HG03097 (cell line): Measurements from ENCODE around the gene CTSL.

Experiments used
- ATAC-seq: cut with Tn5 transposase; IDR thresholded peaks from one replicate; pipeline ENCODE4 v1.9.1; 2021; ENCODE audit not compliant: unreplicated experiment, low FRiP score

The CTSL gene

GRCh38 chr9:87699835-87700234 lies 26.1 kb upstream of the CTSL start:
- ATAC-seq: no peak

DNA sequence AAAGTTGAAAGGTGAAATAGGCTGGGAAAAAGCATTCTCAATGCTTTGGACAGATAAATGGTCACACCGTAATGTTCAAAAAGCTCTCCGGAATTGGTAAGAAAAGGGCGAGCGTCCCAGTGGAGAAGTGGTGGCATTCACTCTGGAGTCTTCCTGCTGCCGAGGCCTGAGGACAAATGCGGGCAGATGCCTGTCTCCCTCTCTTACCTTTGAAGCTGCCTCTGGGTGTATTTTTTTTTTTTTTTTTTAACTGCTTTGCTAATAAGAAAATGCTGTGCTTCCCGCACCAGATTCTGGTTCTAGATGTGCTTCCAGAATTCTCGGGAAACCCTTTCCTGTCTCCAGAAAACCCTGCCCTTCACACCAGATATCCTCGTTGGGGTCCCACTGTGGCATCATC lies 24.4 kb upstream of the CTSL start:
- ATAC-seq: no peak

DNA sequence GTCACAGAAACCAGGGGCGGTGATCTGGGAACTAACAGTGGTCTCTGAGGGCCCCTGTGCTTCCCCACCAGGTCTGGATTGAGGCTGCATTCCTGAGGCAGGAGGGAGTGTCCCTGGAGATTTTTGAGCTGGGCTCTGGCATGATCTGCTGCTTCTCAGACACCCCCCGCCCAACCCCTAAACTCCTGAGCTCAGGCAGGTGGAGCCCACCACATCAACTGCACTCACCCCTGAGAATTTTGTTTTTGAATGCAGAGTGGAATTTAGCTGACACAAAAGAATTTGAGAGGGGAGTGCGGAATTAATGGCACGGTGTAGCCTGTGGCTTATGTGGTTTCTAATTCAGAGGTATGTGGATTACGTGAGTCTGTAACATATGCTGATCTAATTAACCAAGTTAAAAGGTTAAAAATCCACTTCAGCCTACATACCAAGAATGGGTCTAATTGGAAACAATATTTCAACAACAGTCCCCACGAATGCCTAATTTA lies 23.9 kb upstream of the CTSL start:
- ATAC-seq: no peak

DNA sequence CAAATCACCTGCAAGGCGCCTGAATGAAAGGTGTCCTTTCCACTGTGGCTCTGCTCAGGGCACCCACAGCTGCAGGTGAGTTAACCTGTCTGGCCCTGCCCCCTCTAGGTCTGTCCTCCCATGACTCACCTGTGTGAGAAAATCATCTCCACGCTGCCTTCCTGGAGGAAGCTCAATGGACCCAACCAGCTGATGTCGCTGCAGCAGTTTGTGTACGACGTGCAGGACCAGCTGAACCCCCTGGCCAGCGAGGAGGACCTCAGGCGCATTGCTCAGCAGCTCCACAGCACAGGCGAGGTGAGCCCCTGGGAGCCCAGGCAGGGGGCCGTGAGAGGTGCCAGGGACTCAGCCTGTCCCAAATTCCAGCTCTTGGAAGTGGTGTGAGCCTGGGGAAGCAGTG lies 23.0 kb upstream of the CTSL start:
- no peak for ATAC-seq

GRCh38 chr9:87703636-87704276 lies 22.2 kb upstream of the CTSL start:
- ATAC-seq: no peak

- no peak for ATAC-seq
Observed at GRCh38 chr9:87704342-87704741, 21.6 kb upstream of the CTSL start.

GRCh38 chr9:87706066-87706739 lies 19.7 kb upstream of the CTSL start:
- ATAC-seq: no peak

- no peak for ATAC-seq
Observed at GRCh38 chr9:87707805-87708506, 18.0 kb upstream of the CTSL start.

DNA sequence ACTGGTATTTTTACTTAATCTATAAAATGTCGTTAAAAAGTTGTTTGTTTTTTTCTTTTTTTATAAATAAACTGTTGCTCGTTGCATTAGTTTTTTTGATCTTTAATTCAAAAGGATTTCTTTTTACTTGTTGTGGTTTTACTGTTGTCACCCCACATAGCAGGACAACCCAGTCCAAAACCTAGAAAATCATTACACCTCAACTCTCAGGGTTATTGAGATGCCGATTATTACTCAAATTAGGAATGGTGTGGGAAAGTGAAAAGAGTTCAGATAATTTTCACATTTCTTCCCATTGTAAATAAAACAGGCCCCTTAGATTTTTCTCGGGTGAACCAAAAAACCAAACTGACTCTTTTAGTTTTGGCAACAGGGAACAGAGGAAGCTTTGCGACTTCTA lies 17.4 kb upstream of the CTSL start:
- no peak for ATAC-seq

- no peak for ATAC-seq
Observed at GRCh38 chr9:87708986-87709728, 16.8 kb upstream of the CTSL start.

- no peak for ATAC-seq
Observed at GRCh38 chr9:87710443-87710842, 15.5 kb upstream of the CTSL start.

- ATAC-seq: no peak
Observed at GRCh38 chr9:87711857-87712800, 13.8 kb upstream of the CTSL start.

DNA sequence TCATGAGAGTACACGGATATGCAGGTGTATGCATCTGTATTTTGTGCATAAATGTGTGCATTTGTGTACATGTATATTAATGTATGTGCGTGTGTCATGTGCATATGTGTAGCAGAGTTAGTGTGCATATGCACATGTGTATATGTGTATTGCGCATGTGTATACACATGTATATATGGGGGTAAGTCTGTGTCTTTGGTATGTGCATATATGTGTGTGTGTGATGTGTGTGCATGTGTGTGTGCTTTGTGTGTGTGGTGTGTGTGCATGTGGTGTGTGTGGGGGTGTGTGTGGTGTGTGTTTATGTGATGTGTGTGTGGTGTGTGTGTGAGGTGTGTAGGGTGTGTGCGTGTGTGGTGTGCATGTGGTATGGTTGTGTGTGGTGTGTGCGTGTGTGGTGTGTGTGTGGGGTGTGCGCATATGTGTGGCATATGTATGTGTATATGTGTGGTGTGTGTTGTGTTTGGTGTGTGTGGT lies 13.1 kb upstream of the CTSL start:
- ATAC-seq: no peak

GRCh38 chr9:87713278-87713987 lies 12.5 kb upstream of the CTSL start:
- no peak for ATAC-seq

GRCh38 chr9:87713988-87714330 lies 12.0 kb upstream of the CTSL start:
- ATAC-seq: no peak

GRCh38 chr9:87714819-87715218 lies 11.1 kb upstream of the CTSL start:
- no peak for ATAC-seq

DNA sequence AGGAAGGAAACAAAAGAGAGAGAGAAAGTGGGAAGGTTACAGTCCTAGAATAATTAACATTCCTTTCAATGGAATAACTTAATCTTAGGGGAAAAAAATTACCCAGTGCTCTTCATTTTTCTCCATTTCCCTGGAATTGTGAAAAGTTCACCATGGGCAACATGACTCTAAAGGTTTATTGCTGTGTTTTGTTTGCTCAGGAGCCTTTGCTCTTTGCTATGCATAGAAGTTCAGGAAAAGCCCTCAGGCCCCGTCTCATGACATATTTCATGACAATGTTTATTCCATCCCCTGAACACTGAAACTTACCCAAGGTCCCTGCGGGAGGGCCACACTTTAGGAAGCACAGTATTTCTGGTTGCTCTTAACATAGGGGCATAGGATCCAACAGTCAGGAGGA lies 9.8 kb upstream of the CTSL start:
- no peak for ATAC-seq

DNA sequence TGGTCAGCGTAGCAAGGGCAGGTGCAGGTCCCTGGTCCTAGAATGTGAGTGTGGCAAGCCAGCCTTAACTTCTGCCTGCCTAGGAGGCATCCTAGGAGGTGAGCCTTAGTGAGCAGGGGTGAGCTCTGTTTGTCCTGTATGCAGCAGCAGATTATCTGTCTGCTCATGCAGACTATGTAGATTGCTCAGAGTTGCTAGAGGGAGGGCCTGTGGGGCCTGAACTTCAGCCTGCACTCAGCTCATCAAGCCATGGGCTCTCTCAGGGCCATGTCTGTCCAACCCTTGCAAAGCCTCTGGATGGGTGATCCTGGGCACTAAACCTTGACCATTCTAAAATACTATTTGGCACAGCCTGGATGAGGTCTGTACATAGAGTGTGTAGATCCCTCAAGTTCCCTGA lies 8.5 kb upstream of the CTSL start:
- ATAC-seq: no peak

- ATAC-seq: no peak
Observed at GRCh38 chr9:87718231-87718630, 7.7 kb upstream of the CTSL start.
